ENCODE data around the gene PARP1.
"Not testable (repeated sequence)": the region's sequence is repeated elsewhere in the genome, so short reads cannot be mapped to it uniquely, and the experiment has no call there.

PARP1 gene

GRCh38 chr1:226355016-226355415 lies 52.9 kb downstream of the PARP1 start:
- no peak for DNase-seq (ENCODE audit: low read depth, low spot score)

- no peak for DNase-seq (ENCODE audit: low read depth, low spot score)
Measured at GRCh38 chr1:226353698-226354525, 54.0 kb downstream of the PARP1 start.

GRCh38 chr1:226351709-226352108 lies 56.2 kb downstream of the PARP1 start:
- no peak for DNase-seq (ENCODE audit: low read depth, low spot score)

- peak; percentile 18 for DNase-seq (ENCODE audit: low read depth, low spot score)
Measured at GRCh38 chr1:226350519-226350865, 57.4 kb downstream of the PARP1 start.

- DNase-seq (ENCODE audit: low read depth, low spot score), result peak; percentile 7
Measured at GRCh38 chr1:226349801-226350518, 57.9 kb downstream of the PARP1 start.

GRCh38 chr1:226349081-226349480 lies 58.8 kb downstream of the PARP1 start:
- DNase-seq (ENCODE audit: low read depth, low spot score), result no peak

GRCh38 chr1:226344441-226345259 lies 63.2 kb downstream of the PARP1 start:
- no peak for DNase-seq (ENCODE audit: low read depth, low spot score)

- no peak for DNase-seq (ENCODE audit: low read depth, low spot score)
Measured at GRCh38 chr1:226342656-226343055, 65.2 kb downstream of the PARP1 start.

GRCh38 chr1:226340111-226340510 lies 67.8 kb downstream of the PARP1 start:
- not testable (repeated sequence) for DNase-seq (ENCODE audit: low read depth, low spot score)

- DNase-seq (ENCODE audit: low read depth, low spot score), result no peak
Measured at GRCh38 chr1:226337276-226337875, 70.5 kb downstream of the PARP1 start.

- peak; percentile 11 for DNase-seq (ENCODE audit: low read depth, low spot score)
Measured at GRCh38 chr1:226335661-226336060, 72.2 kb downstream of the PARP1 start.

GRCh38 chr1:226332947-226333346 lies 74.9 kb downstream of the PARP1 start:
- DNase-seq (ENCODE audit: low read depth, low spot score), result no peak

GRCh38 chr1:226329237-226329636 lies 78.7 kb downstream of the PARP1 start:
- DNase-seq (ENCODE audit: low read depth, low spot score), result no peak

- DNase-seq (ENCODE audit: low read depth, low spot score), result no peak
Measured at GRCh38 chr1:226327761-226328162, 80.1 kb downstream of the PARP1 start.

GRCh38 chr1:226325178-226325577 lies 82.7 kb downstream of the PARP1 start:
- DNase-seq (ENCODE audit: low read depth, low spot score), result peak; percentile 26

GRCh38 chr1:226324479-226324878 lies 83.4 kb downstream of the PARP1 start:
- no peak for DNase-seq (ENCODE audit: low read depth, low spot score)

GRCh38 chr1:226322986-226323385 lies 84.9 kb downstream of the PARP1 start:
- no peak for DNase-seq (ENCODE audit: low read depth, low spot score)

- no peak for DNase-seq (ENCODE audit: low read depth, low spot score)
Measured at GRCh38 chr1:226320930-226321329, 87.0 kb downstream of the PARP1 start.

GRCh38 chr1:226318471-226318870 lies 89.4 kb downstream of the PARP1 start:
- no peak for DNase-seq (ENCODE audit: low read depth, low spot score)

- DNase-seq (ENCODE audit: low read depth, low spot score), result no peak
Measured at GRCh38 chr1:226314055-226314454, 93.8 kb downstream of the PARP1 start.

GRCh38 chr1:226312065-226312464 lies 95.8 kb downstream of the PARP1 start:
- DNase-seq (ENCODE audit: low read depth, low spot score), result no peak

- no peak for DNase-seq (ENCODE audit: low read depth, low spot score)
Measured at GRCh38 chr1:226311376-226311775, 96.5 kb downstream of the PARP1 start.

Data from astrocyte of the hippocampus (primary cell).